Measurements from ENCODE around the gene NAT14. TPM values are rescaled to one million over a fixed set of nuclear protein-coding genes. Genes with fewer than 3 reads are reported as not detected.

The NAT14 gene
- total and polyA plus RNA-seq, 8 donors = 4.3 to 22.1 (median 8.7) TPM; not detected in 3

DNA sequence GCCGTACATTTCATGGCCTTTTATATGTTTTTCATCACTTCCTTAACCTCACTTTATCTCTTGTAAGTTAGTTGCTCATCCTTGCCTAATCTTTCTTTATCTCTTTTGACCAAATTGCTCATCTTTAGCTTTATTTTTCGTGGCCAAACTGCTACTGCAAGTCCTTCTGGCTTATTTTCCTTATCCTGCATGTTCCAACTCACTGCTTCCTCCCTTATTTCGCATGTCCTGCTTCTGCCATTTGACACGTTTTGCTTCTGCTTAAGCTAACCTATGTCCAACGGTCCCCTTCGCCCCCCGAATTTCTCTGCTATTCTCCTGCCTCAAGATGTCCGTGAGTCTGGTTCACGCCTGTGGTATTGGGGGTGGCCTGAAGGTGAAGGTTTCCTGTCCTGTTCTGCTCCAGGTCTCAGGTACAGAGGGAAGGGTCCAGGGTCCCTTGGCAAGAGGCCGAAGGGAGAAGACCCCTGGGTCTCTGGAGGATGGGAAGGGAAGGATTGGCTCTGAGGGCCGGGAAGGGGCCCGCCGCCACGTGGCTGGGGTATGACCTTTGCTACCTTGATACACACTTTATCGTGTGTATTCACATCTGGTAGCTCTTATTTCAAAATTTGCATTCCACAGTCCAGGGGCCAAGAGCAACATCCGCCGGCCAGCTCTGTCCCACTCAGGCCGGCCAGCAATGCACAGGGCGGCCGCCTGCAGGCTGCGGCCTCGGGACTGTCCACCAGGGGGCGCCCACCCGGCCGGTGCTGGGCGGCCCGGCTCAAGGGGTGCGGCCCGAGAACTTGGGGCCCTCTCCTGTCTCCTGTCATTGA is 17.5 kb upstream of the NAT14 start:
- Histone ChIP-seq H3K36me3 (no peaks in the 10 kb centered on the region), H3K27ac (peak overlapping the region in 1 of 5 donors; percentile 13), H3K4me3 (no peak overlapping the region), H3K4me1 (peaks cover 0 to 14% (median 12%) of the 10 kb centered on the region in 4 donors), H3K27me3 (no peaks in the 10 kb centered on the region), H3K9me3 (no peaks in the 10 kb centered on the region)
- TF ChIP-seq CTCF (IDR thresholded peaks at IDR 0.05) = peak in 5 of 7 experiments; percentile 89 to 100 (median 98)
- no peak for TF ChIP-seq EP300 (IDR thresholded peaks at IDR 0.05)
- intact Hi-C loops (cut with DNase I; ENCODE audit: low total_unique reads) = loop anchor here (5.0 kb wide), 1 partner anchor 35 kb away; no protein-coding TSS in a partner anchor
- WGBS, 5 donors = 27 to 30% (median 29%) methylated on average over 27 to 29 of the region's 29 CpGs
- DNase-seq = peak; percentile 75 to 84

- TF ChIP-seq POLR2AphosphoS5 (IDR thresholded peaks at IDR 0.05) (no peak), POLR2A (IDR thresholded peaks at IDR 0.05) (no peak), EP300 (IDR thresholded peaks at IDR 0.05) (no peak), CTCF (IDR thresholded peaks at IDR 0.05) (no peak)
- Histone ChIP-seq H3K27ac (peak overlapping the region in 1 of 5 donors; percentile 13), H3K4me3 (no peak overlapping the region), H3K4me1 (peaks cover 0 to 11% (median 9%) of the 10 kb centered on the region in 4 donors), H3K9me3 (no peaks in the 10 kb centered on the region), H3K36me3 (no peaks in the 10 kb centered on the region), H3K27me3 (no peaks in the 10 kb centered on the region)
- intact Hi-C loops (cut with DNase I; ENCODE audit: low total_unique reads) = loop anchor here (5.0 kb wide), 1 partner anchor 34 kb away; no protein-coding TSS in a partner anchor
- no peak for DNase-seq
- 0 to 12% (median 10%) methylated on average over 4 of the region's 4 CpGs for WGBS, 5 donors
These were observed 17.0 kb upstream of the NAT14 start for GRCh38 chr19:55468054-55468393.

- Histone ChIP-seq H3K9me3 (no peaks in the 10 kb centered on the region), H3K27ac (no peak overlapping the region), H3K4me1 (peaks cover 5 to 21% (median 16%) of the 10 kb centered on the region in 4 donors), H3K27me3 (no peaks in the 10 kb centered on the region), H3K36me3 (no peaks in the 10 kb centered on the region), H3K4me3 (no peak overlapping the region)
- WGBS, 5 donors = 68 to 81% (median 76%) methylated on average over 13 of the region's 13 CpGs
- DNase-seq = no peak
- intact Hi-C loops (cut with DNase I; ENCODE audit: low total_unique reads) = no loop called here
- TF ChIP-seq POLR2A (IDR thresholded peaks at IDR 0.05) = no peak
- TF ChIP-seq EP300 (IDR thresholded peaks at IDR 0.05) = no peak
- TF ChIP-seq CTCF (IDR thresholded peaks at IDR 0.05) = no peak
- no peak for TF ChIP-seq POLR2AphosphoS5 (IDR thresholded peaks at IDR 0.05)
These were observed 13.7 kb upstream of the NAT14 start for GRCh38 chr19:55471266-55471665.

DNA sequence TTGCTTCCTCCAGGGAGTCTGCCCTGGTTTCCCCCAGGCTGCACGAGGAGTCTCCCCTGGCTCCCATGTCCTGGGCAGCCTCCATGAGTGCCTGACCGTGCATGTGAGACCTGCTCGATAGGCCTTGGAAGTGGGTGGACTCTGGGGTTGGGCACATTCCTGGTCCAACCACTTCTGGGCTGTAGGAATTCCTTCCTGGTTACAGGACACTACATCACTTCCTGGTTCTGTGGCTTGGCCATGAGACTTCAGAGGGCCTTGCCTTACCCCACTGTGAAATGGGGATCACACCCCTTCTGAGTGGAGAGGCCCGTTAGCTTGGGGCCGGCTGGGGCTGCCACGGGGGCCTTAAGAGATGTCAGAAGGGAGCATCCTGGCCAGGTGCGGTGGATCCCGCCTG is 12.5 kb upstream of the NAT14 start:
- H3K9me3 ChIP-seq = no peaks in the 10 kb centered on the region
- no peak overlapping the region for H3K27ac ChIP-seq
- DNase-seq = peak in 1 of 2 donors; percentile 54
- H3K36me3 ChIP-seq = no peaks in the 10 kb centered on the region
- H3K4me3 ChIP-seq = no peak overlapping the region
- intact Hi-C loops (cut with DNase I; ENCODE audit: low total_unique reads) = no loop called here
- WGBS, 5 donors = 36 to 74% (median 72%) methylated on average over 3 to 8 of the region's 8 CpGs
- TF ChIP-seq POLR2AphosphoS5 (IDR thresholded peaks at IDR 0.05) = no peak
- TF ChIP-seq EP300 (IDR thresholded peaks at IDR 0.05) = no peak
- no peak for TF ChIP-seq POLR2A (IDR thresholded peaks at IDR 0.05)
- no peak for TF ChIP-seq CTCF (IDR thresholded peaks at IDR 0.05)
- no peaks in the 10 kb centered on the region for H3K27me3 ChIP-seq
- H3K4me1 ChIP-seq = peaks cover 5 to 21% (median 18%) of the 10 kb centered on the region in 4 donors

Data from stomach (tissue), 9 donors.